Chondrocyte (in vitro differentiated cells): Measurements from ENCODE around the gene BLACAT1. TPM values are rescaled to one million over a fixed set of nuclear protein-coding genes. Genes with fewer than 3 reads are reported as not detected.

Experiments
- DNase-seq: peaks from one replicate; pipeline ENCODE4 v3.0.0; 2021; ENCODE audit warnings: mixed read lengths, low spot score
- H3K27ac Mint-ChIP-seq: one replicate; pipeline ENCODE4 v1.8.0; 2021; ENCODE audit warnings: mild to moderate bottlenecking, moderate library complexity, mixed read lengths; ENCODE audit not compliant: unreplicated experiment
- H3K27me3 Mint-ChIP-seq: 2 replicates; pipeline ENCODE4 v1.8.0; 2021; ENCODE audit warnings: low read depth, mixed read lengths
- H3K36me3 Mint-ChIP-seq: 2 replicates; pipeline ENCODE4 v1.8.0; 2021; ENCODE audit warnings: low read depth, mixed read lengths
- H3K4me1 Mint-ChIP-seq: 2 replicates; pipeline ENCODE4 v1.8.0; 2021; ENCODE audit warnings: low read depth, mild to moderate bottlenecking, mixed read lengths
- H3K4me3 Mint-ChIP-seq: one replicate; pipeline ENCODE4 v1.8.0; 2021; ENCODE audit warnings: mild to moderate bottlenecking, moderate library complexity, mixed read lengths; ENCODE audit not compliant: unreplicated experiment
- H3K9me3 Mint-ChIP-seq: 2 replicates; pipeline ENCODE4 v1.8.0; 2021; ENCODE audit warnings: low read depth, mixed read lengths
- CTCF ChIP-seq: fragments of 200-600 bp; sonication (generic); IDR thresholded peaks from 2 replicates; pipeline ENCODE4 v1.5.0; 2021; ENCODE audit warnings: antibody characterized with exemption, mild to moderate bottlenecking, moderate library complexity
- total RNA-seq: library from RNA; stranded (reverse); gene quantifications from 3 replicates; pipeline ENCODE4 v1.2.1, GENCODE V29; 2021

Gene BLACAT1
- total RNA-seq, 1 donor from 2014 or later: not detected

DNA sequence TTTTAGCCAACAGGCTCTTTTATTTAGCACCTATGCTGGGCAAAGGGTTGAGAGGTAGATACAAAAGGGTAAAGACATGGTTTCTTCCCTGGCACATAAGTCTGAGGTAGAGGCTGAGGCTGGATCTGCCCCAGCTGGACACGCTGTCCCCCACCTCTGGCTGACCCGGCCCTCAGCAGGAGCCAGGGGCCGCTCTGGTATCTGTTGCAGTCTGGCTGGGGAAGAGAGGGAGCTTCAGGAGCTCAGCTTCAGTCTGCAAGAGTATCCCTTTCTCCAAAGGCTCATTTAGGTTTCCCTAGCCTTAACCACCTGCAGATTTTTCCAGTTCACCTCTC, 14.2 kb downstream of the BLACAT1 start:
- Mint-ChIP-seq H3K27ac (no peak overlapping the region), H3K27me3 (peaks cover 36% of the 10 kb centered on the region), H3K4me1 (peaks cover 12% of the 10 kb centered on the region), H3K36me3 (no peaks in the 10 kb centered on the region), H3K4me3 (no peak overlapping the region), H3K9me3 (no peaks in the 10 kb centered on the region)
- no peak for DNase-seq
- TF ChIP-seq CTCF: no peak

GRCh38 chr1:205441318-205441633, 14.6 kb downstream of the BLACAT1 start:
- H3K4me3 Mint-ChIP-seq: no peak overlapping the region
- H3K36me3 Mint-ChIP-seq: no peaks in the 10 kb centered on the region
- no peak for DNase-seq
- H3K9me3 Mint-ChIP-seq: no peaks in the 10 kb centered on the region
- peaks cover 12% of the 10 kb centered on the region for H3K4me1 Mint-ChIP-seq
- no peak overlapping the region for H3K27ac Mint-ChIP-seq
- peaks cover 38% of the 10 kb centered on the region for H3K27me3 Mint-ChIP-seq
- TF ChIP-seq CTCF: no peak

DNA sequence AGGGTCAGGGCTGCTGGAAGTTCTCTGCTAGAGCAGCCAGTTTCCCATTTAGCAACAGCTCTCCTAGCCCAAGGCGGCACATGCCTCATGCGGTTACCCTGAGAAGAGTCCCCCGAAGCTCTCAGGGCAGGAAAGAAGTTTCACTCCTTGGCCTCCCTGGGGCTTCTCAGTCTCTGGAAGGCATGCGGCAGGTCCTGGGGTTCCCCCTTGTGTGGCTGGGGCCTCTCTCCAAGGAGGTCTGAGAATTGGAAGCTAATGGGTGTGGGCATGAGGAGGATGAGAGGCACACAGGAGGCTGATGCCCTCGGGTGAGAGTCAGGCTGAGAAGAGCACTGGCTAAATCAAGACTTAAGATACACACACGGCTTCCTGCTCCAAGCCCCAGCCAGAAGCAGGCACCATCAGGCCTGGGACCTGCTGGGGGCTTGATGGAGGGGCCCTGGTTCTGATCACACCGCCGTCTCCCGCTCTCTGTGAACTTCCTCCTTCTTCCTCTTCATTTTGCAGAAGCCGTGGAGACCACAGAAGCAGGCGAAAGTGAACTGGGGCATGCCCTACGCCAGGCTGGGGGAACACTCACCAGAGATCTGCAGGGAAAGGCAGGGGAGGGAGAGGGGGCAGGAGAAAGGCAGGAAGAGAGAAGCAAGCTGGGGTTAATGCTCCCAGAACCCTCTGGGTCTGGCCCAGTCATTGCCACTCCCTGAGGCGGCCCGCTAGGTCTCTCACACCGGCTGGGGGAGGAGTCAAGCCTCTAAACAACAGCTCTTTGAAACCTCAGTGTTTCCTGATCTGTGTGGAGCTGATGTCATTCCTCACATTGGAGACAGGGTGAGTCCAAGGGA, 15.1 kb downstream of the BLACAT1 start:
- H3K9me3 Mint-ChIP-seq: no peaks in the 10 kb centered on the region
- DNase-seq: no peak
- no peak for TF ChIP-seq CTCF
- H3K4me1 Mint-ChIP-seq: peaks cover 12% of the 10 kb centered on the region
- no peaks in the 10 kb centered on the region for H3K36me3 Mint-ChIP-seq
- H3K27ac Mint-ChIP-seq: no peak overlapping the region
- peaks cover 39% of the 10 kb centered on the region for H3K27me3 Mint-ChIP-seq
- no peak overlapping the region for H3K4me3 Mint-ChIP-seq

DNA sequence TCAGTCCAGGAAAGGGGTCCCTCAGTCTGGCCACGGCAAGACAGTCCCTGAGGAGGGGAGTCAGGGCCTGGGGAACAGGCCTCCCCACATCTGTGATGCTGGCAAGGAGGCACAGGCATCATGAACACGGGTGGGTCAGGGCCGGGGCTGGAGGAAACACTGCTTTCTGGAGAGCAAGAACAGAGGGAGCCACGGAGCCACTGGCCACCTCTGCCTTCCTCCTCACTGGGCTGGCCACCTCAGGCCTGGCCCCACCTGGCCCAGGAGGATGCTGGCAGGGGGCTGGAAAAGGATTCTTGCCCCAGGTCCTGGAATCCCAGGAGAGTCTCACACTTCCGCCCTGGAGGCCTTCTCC, 15.7 kb downstream of the BLACAT1 start:
- no peak overlapping the region for H3K4me3 Mint-ChIP-seq
- H3K9me3 Mint-ChIP-seq: no peaks in the 10 kb centered on the region
- TF ChIP-seq CTCF: no peak
- peaks cover 12% of the 10 kb centered on the region for H3K4me1 Mint-ChIP-seq
- no peak overlapping the region for H3K27ac Mint-ChIP-seq
- H3K36me3 Mint-ChIP-seq: no peaks in the 10 kb centered on the region
- peaks cover 40% of the 10 kb centered on the region for H3K27me3 Mint-ChIP-seq
- no peak for DNase-seq

DNA sequence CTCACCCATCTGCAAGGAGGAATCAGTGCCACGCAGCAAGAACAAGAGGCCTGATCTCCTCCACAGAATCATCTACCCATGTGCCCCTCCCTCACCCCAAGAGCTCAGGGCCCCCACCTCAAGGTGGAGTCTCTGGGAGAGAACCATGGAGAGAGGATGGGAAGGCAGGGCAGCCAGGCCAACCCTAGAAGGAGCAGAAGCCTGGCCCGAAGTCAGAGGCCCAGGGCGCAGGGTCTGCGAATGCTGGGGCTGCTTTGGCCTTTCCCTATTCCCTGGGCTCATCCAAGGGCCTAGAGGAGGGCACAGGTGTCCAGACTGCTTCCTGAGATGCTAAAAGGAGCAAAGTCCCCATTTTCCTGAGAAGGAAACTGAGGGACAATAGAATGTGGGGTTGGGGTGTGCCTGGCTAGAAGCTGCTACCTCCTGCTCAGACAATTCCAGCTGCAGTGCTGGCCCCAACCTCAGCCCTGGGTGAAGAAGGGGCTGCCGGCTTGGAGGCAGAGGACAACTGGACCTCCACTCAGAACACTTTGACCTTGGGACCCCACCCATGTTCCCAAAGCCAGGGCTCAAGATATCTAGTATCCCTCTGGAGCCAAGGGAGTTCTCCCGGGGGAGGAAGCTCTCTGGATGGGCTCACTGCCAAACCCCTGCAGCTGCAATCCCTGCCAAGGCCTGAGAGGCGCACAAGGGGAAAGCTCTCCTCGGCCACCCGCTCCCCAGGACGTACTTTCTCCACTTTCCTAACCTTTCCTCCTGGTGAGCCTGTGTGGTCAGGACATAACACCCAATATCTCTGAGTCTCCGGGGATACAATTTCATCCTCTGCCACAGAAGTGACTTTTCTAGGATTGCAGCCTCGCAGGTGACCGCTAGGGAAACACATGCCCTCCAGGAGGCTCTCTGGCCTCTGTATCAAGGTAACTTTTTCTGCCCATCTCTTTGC, 17.4 kb downstream of the BLACAT1 start:
- peak; percentile 66 for TF ChIP-seq CTCF
- Mint-ChIP-seq H3K4me1 (peaks cover 12% of the 10 kb centered on the region), H3K27me3 (peaks cover 39% of the 10 kb centered on the region), H3K4me3 (no peak overlapping the region), H3K27ac (no peak overlapping the region), H3K36me3 (no peaks in the 10 kb centered on the region), H3K9me3 (no peaks in the 10 kb centered on the region)
- DNase-seq: no peak
